Measurements from ENCODE around the gene LCA5L. TPM values are rescaled to one million over a fixed set of nuclear protein-coding genes. Genes with fewer than 3 reads are reported as not detected.

The LCA5L gene
- total RNA-seq, 1 donor from 2014 or later: not detected

- H3K4me3 Mint-ChIP-seq (ENCODE audit: unreplicated experiment): no peak overlapping the region
- H3K36me3 Mint-ChIP-seq (ENCODE audit: unreplicated experiment): no peaks in the 10 kb centered on the region
- H3K4me1 Mint-ChIP-seq (ENCODE audit: low read depth, unreplicated experiment): peaks cover 9% of the 10 kb centered on the region
- DNase-seq: no peak
- H3K27ac Mint-ChIP-seq (ENCODE audit: unreplicated experiment): no peak overlapping the region
- H3K9me3 Mint-ChIP-seq (ENCODE audit: unreplicated experiment): no peaks in the 10 kb centered on the region
- H3K27me3 Mint-ChIP-seq (ENCODE audit: unreplicated experiment): no peaks in the 10 kb centered on the region
- no peak for TF ChIP-seq CTCF (IDR thresholded peaks at IDR 0.05; ENCODE audit: partially characterized antibody, unreplicated experiment)
Measured at GRCh38 chr21:39367783-39368182, 77.8 kb downstream of the LCA5L start.

- Mint-ChIP-seq H3K4me3 (ENCODE audit: unreplicated experiment) (no peak overlapping the region), H3K9me3 (ENCODE audit: unreplicated experiment) (no peaks in the 10 kb centered on the region), H3K27ac (ENCODE audit: unreplicated experiment) (no peak overlapping the region), H3K4me1 (ENCODE audit: low read depth, unreplicated experiment) (peaks cover 9% of the 10 kb centered on the region), H3K36me3 (ENCODE audit: unreplicated experiment) (no peaks in the 10 kb centered on the region), H3K27me3 (ENCODE audit: unreplicated experiment) (peaks cover 1% of the 10 kb centered on the region)
- DNase-seq: no peak
- no peak for TF ChIP-seq CTCF (IDR thresholded peaks at IDR 0.05; ENCODE audit: partially characterized antibody, unreplicated experiment)
Measured at GRCh38 chr21:39366563-39366962, 79.0 kb downstream of the LCA5L start.

GRCh38 chr21:39364949-39365348, 80.6 kb downstream of the LCA5L start:
- no peaks in the 10 kb centered on the region for H3K36me3 Mint-ChIP-seq (ENCODE audit: unreplicated experiment)

GRCh38 chr21:39363607-39364555, 81.7 kb downstream of the LCA5L start:
- Mint-ChIP-seq H3K4me3 (ENCODE audit: unreplicated experiment) (no peak overlapping the region), H3K27ac (ENCODE audit: unreplicated experiment) (no peak overlapping the region), H3K4me1 (ENCODE audit: low read depth, unreplicated experiment) (peaks cover 2% of the 10 kb centered on the region), H3K9me3 (ENCODE audit: unreplicated experiment) (no peaks in the 10 kb centered on the region), H3K27me3 (ENCODE audit: unreplicated experiment) (peaks cover 1% of the 10 kb centered on the region), H3K36me3 (ENCODE audit: unreplicated experiment) (no peaks in the 10 kb centered on the region)
- TF ChIP-seq CTCF (IDR thresholded peaks at IDR 0.05; ENCODE audit: partially characterized antibody, unreplicated experiment): no peak
- DNase-seq: no peak

More at GRCh38 chr21:39364949-39365348, 80.6 kb downstream of the LCA5L start:
- Mint-ChIP-seq H3K4me3 (ENCODE audit: unreplicated experiment) (no peak overlapping the region), H3K9me3 (ENCODE audit: unreplicated experiment) (no peaks in the 10 kb centered on the region), H3K27ac (ENCODE audit: unreplicated experiment) (no peak overlapping the region), H3K4me1 (ENCODE audit: low read depth, unreplicated experiment) (peaks cover 2% of the 10 kb centered on the region), H3K27me3 (ENCODE audit: unreplicated experiment) (peaks cover 1% of the 10 kb centered on the region)
- TF ChIP-seq CTCF (IDR thresholded peaks at IDR 0.05; ENCODE audit: partially characterized antibody, unreplicated experiment): no peak
- no peak for DNase-seq

- no peak for DNase-seq
- Mint-ChIP-seq H3K4me1 (ENCODE audit: low read depth, unreplicated experiment) (peaks cover 2% of the 10 kb centered on the region), H3K4me3 (ENCODE audit: unreplicated experiment) (no peak overlapping the region), H3K27ac (ENCODE audit: unreplicated experiment) (no peak overlapping the region), H3K27me3 (ENCODE audit: unreplicated experiment) (peaks cover 1% of the 10 kb centered on the region), H3K9me3 (ENCODE audit: unreplicated experiment) (no peaks in the 10 kb centered on the region), H3K36me3 (ENCODE audit: unreplicated experiment) (no peaks in the 10 kb centered on the region)
- no peak for TF ChIP-seq CTCF (IDR thresholded peaks at IDR 0.05; ENCODE audit: partially characterized antibody, unreplicated experiment)
Measured at GRCh38 chr21:39362733-39363132, 82.8 kb downstream of the LCA5L start.

All from glutamatergic neuron (in vitro differentiated cells).